ENCODE data around the gene RHD. TPM values are rescaled to one million over a fixed set of nuclear protein-coding genes. Genes with fewer than 3 reads are reported as not detected.

The RHD gene
- total and polyA plus RNA-seq, 2 of the 4 experiments (the other 2 are of a cell fraction) = not detected

DNA sequence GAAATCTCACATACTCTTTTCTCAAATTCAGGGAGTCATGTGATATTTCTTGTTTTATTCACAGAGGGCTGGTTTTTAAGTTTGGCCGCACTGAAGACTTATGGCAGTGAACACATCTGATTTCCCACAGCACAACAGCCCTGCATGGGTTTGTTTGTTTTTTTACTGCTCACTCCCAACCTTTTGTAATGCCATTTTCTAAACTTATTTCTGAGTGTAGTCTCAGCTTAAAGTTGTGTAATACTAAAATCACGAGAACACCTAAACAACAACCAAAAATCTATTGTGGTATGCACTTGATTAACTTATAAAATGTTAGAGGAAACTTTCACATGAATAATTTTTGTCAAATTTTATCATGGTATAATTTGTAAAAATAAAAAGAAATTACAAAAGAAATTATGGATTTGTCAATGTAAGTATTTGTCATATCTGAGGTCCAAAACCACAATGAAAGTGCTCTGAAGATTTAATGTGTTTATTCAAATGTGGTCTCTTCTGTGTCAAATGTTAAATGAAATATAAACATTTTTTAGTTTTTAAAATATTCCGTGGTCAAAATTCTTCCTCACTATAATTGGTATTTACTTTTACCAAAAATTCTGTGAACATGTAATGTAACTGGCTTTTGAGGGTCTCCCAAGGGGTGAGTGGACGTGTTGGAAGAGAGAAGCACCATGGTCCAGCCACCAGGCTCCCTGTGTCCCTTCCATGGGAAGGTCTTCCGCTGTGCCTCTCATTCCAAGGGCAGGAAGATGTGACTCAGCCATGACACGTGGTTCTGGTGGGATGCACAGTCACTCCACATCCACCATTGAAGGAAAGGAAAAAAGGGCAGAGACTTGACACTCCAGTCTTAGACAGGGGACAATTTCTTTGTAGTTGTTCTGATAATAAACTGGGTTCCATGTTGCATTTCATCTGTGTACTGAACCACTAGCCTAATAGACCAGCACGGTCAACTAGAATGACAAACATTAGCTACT is 88.6 kb downstream of the RHD start:
- POLR2A ChIA-PET (ENCODE audit: unreplicated experiment) = no interaction called here
- TF ChIP-seq, protein P1, sequence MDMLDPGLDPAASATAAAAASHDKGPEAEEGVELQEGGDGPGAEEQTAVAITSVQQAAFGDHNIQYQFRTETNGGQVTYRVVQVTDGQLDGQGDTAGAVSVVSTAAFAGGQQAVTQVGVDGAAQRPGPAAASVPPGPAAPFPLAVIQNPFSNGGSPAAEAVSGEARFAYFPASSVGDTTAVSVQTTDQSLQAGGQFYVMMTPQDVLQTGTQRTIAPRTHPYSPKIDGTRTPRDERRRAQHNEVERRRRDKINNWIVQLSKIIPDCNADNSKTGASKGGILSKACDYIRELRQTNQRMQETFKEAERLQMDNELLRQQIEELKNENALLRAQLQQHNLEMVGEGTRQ (IDR thresholded peaks at IDR 0.05; ENCODE audit: low read depth, low read length) = peak; percentile 86
- TF ChIP-seq, protein P2, sequence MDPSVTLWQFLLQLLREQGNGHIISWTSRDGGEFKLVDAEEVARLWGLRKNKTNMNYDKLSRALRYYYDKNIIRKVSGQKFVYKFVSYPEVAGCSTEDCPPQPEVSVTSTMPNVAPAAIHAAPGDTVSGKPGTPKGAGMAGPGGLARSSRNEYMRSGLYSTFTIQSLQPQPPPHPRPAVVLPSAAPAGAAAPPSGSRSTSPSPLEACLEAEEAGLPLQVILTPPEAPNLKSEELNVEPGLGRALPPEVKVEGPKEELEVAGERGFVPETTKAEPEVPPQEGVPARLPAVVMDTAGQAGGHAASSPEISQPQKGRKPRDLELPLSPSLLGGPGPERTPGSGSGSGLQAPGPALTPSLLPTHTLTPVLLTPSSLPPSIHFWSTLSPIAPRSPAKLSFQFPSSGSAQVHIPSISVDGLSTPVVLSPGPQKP (IDR thresholded peaks at IDR 0.05; ENCODE audit: borderline replicate concordance, low read depth, low read length) = no peak
- TF ChIP-seq RCOR1 (IDR thresholded peaks at IDR 0.05; ENCODE audit: insufficient replicate concordance, low read length) (peak; percentile 49), RAD21 (IDR thresholded peaks at IDR 0.05; ENCODE audit: low read length) (0 out of 2 replicates have a peak, but pooled peaks have one; percentile 7), BHLHE40 (IDR thresholded peaks at IDR 0.05; ENCODE audit: low read depth, low read length) (no peak), RFX5 (IDR thresholded peaks at IDR 0.05; ENCODE audit: low read depth, low read length) (no peak), MAZ (IDR thresholded peaks at IDR 0.05; ENCODE audit: borderline replicate concordance, low read depth, low read length) (no peak), MXI1 (IDR thresholded peaks at IDR 0.05; ENCODE audit: borderline replicate concordance, low read depth, low read length) (peak; percentile 47; the same call in 1 of the 2 replicates), NFE2L2 (IDR thresholded peaks at IDR 0.05; ENCODE audit: low read depth, low read length) (peak; percentile 63; the same call in 1 of the 2 replicates), MAFK (IDR thresholded peaks at IDR 0.05; ENCODE audit: low read depth, low read length) (0 out of 2 replicates have a peak, but pooled peaks have one; percentile 3), SMC3 (IDR thresholded peaks at IDR 0.05; ENCODE audit: low read depth, low read length) (no peak)
- TF ChIP-seq, protein P3, sequence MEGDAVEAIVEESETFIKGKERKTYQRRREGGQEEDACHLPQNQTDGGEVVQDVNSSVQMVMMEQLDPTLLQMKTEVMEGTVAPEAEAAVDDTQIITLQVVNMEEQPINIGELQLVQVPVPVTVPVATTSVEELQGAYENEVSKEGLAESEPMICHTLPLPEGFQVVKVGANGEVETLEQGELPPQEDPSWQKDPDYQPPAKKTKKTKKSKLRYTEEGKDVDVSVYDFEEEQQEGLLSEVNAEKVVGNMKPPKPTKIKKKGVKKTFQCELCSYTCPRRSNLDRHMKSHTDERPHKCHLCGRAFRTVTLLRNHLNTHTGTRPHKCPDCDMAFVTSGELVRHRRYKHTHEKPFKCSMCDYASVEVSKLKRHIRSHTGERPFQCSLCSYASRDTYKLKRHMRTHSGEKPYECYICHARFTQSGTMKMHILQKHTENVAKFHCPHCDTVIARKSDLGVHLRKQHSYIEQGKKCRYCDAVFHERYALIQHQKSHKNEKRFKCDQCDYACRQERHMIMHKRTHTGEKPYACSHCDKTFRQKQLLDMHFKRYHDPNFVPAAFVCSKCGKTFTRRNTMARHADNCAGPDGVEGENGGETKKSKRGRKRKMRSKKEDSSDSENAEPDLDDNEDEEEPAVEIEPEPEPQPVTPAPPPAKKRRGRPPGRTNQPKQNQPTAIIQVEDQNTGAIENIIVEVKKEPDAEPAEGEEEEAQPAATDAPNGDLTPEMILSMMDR (conservative IDR thresholded peaks at IDR 0.05; ENCODE audit: low read depth, low read length) = no peak

More for the DNA sequence above, 88.6 kb downstream of the RHD start:
- CTCF ChIA-PET = no interaction called here
- WGBS, 2 experiments (ENCODE audit: extremely low coverage in 2 of 2, insufficient read length in 1 of 2) = no CpG with 5 or more reads among the region's 7 CpGs
- Histone ChIP-seq H2AFZ (replicated peaks; ENCODE audit: low read length, poor library complexity) (no peak overlapping the region), H2BK20ac (ENCODE audit: low read depth, low read length) (peak overlapping the region; percentile 84), H4K91ac (ENCODE audit: insufficient read depth, low read depth, low read length) (peak overlapping the region; percentile 48), H2BK5ac (ENCODE audit: low read depth, low read length, poor library complexity, severe bottlenecking) (peak overlapping the region; percentile 75), H3K79me1 (ENCODE audit: low read depth in 1 of 2, low read length in 2 of 2) (peaks cover 10 to 39% of the 10 kb centered on the region in 2 experiments; a peak in 3 of 4 replicates), H3K4me1 (ENCODE audit: control insufficient read depth, insufficient read depth, low read length) (peaks cover 9% of the 10 kb centered on the region), H3K4me2 (ENCODE audit: low read depth, low read length) (peak overlapping the region; percentile 55; the same call in 1 of the 2 replicates), H4K20me1 (ENCODE audit: insufficient read depth, low read length) (peaks cover 3% of the 10 kb centered on the region; the same call in 1 of the 2 replicates), H3K27ac (ENCODE audit: insufficient read depth, low read length) (no peak overlapping the region), H3K23ac (ENCODE audit: low read depth, low read length) (peak overlapping the region; percentile 87), H3K9me1 (ENCODE audit: insufficient read depth, low read length) (peaks cover 18% of the 10 kb centered on the region), H2BK120ac (ENCODE audit: low read depth, low read length) (peak overlapping the region; percentile 68), H3K9me3 (ENCODE audit: control insufficient read depth, insufficient read depth, low read length) (no peaks in the 10 kb centered on the region), H2AK9ac (replicated peaks; ENCODE audit: low read depth, low read length, poor library complexity) (no peak overlapping the region), H3K14ac (replicated peaks; ENCODE audit: low read depth, low read length) (peak overlapping the region; percentile 74; the same call in 1 of the 2 replicates), H2BK15ac (ENCODE audit: low read depth, low read length) (peak overlapping the region; percentile 26; the same call in 1 of the 3 replicates), H3K18ac (ENCODE audit: low read depth, low read length) (peak overlapping the region; percentile 44; the same call in 1 of the 2 replicates), H3K4ac (ENCODE audit: low read depth, low read length) (peak overlapping the region; percentile 82), H3K27me3 (ENCODE audit: control insufficient read depth, insufficient read depth, low read length) (no peaks in the 10 kb centered on the region), H3K4me3 (ENCODE audit: insufficient read depth, low read depth, low read length) (no peak overlapping the region), H4K8ac (ENCODE audit: low read depth in 2 of 2, low read length in 2 of 2) (peak overlapping the region in 1 of 2 experiments; percentile 52; a peak in 1 of 4 replicates), H2AK5ac (ENCODE audit: low read depth, low read length) (peak overlapping the region; percentile 14), H3K36me3 (ENCODE audit: control insufficient read depth, insufficient read depth, low read length) (peaks cover 20% of the 10 kb centered on the region), H3K9ac (ENCODE audit: low read depth, low read length) (no peak overlapping the region), H4K5ac (ENCODE audit: low read depth, low read length) (no peak overlapping the region), H3K56ac (ENCODE audit: extremely low read depth, insufficient read depth, low read length) (no peak overlapping the region)
- in situ Hi-C loops (cut with MboI; ENCODE audit: low sequenced_read_pairs) = no loop called here
- peak; percentile 72 for ATAC-seq (ENCODE audit: low read depth)
- TSS peak; percentile 81 for BruUV-seq (replicated peaks)
- dilution Hi-C loops (cut with HindIII; ENCODE audit: low sequenced_read_pairs, unreplicated experiment) = no loop called here
- peak; percentile 87 for DNase-seq
- intact Hi-C loops (cut with micrococcal nuclease) = no loop called here

Measured in IMR-90 (cell line).